ENCODE data around the gene LRRC47. TPM values are rescaled to one million over a fixed set of nuclear protein-coding genes. Genes with fewer than 3 reads are reported as not detected.

Gene LRRC47
- total and polyA plus RNA-seq, 7 donors, result 44.3 to 126 (median 93.9) TPM

DNA sequence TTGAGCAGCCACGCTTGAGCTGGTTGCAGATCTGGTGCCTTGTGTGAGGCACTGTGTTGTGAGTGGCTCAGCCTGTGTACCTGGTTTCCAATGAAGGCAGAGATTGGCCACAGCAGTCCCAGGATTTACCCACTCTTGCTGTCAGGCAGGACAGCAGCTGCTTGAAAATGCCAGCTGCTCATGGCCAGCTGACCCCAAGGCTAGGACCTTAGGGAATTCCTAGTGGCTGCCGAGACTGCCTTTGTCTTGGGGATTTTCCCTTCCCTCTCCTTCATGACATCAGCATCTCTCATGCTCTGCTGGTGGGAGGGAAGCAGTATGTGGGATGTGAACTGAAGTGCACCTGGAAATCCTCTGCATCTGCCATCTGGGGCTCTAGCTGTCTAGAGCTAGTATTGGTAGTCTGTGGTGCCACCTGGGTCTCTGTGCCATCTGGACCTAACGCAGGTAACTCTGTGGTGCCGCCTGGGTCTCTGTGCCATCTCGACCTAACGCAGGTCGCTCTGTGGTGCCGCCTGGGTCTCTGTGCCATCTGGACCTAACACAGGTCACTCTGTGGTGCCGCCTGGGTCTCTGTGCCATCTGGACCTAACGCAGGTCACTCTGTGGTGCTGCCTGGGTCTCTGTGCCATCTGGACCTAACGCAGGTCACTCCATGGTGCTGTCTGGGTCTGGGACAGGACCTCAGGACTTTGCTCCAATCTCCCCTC is 3.8 kb upstream of the LRRC47 start:
- TF ChIP-seq, protein P1, sequence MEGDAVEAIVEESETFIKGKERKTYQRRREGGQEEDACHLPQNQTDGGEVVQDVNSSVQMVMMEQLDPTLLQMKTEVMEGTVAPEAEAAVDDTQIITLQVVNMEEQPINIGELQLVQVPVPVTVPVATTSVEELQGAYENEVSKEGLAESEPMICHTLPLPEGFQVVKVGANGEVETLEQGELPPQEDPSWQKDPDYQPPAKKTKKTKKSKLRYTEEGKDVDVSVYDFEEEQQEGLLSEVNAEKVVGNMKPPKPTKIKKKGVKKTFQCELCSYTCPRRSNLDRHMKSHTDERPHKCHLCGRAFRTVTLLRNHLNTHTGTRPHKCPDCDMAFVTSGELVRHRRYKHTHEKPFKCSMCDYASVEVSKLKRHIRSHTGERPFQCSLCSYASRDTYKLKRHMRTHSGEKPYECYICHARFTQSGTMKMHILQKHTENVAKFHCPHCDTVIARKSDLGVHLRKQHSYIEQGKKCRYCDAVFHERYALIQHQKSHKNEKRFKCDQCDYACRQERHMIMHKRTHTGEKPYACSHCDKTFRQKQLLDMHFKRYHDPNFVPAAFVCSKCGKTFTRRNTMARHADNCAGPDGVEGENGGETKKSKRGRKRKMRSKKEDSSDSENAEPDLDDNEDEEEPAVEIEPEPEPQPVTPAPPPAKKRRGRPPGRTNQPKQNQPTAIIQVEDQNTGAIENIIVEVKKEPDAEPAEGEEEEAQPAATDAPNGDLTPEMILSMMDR (IDR thresholded peaks at IDR 0.05), result no peak
- intact Hi-C loops (cut with DNase I), result no loop called here
- H3K27ac ChIP-seq, result no peak overlapping the region
- H3K4me1 ChIP-seq, result peaks cover 11% of the 10 kb centered on the region
- H3K27me3 ChIP-seq (ENCODE audit: insufficient read depth in 3 of 3, low read length in 2 of 3), result no peaks in the 10 kb centered on the region
- DNase-seq, result no peak
- H3K4me3 ChIP-seq, result no peak overlapping the region
- H3K9me3 ChIP-seq, result no peaks in the 10 kb centered on the region
- ATAC-seq, result no peak
- WGBS, 3 donors, result 77 to 79% (median 77%) methylated on average over 11 of the region's 11 CpGs
- H3K36me3 ChIP-seq (ENCODE audit: insufficient read depth in 1 of 2, low read depth in 1 of 2), result no peaks in the 10 kb centered on the region

DNA sequence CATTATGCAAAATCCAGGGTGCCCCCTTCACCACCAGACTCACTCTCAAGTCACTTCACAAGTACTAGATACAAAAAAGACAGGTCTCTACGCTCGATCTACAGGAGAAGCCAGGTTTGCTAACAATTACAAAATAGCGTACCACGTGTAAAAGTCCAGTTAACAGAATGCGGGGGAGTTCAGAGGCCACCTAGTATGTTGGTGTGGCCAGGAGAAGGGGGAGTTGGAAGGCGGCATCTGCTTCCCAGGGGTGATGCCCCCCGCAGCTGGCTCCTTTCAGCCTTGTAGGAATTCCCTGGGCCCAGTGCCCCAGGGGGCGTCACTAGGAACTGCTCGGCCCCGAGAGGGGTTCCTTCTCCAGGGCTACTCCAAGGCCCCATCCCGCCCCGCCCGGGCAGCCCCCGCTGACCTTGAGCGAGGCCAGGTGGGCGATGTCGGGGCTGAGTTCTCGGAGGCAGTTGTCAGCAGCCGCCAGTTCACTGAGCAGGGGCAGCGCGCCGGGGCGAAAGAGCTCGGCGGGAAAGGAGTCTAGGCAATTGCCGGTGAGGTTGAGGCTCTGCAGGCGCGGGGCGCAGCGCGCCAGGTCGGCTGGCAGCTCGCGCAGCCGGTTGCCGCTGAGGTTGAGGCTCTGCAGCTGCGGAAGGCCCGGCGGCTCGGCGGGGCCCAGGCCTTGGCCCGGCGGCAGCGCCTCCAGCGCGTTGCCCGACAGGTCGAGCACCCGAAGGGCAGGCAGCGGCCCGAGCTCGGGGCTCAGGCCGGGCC is 664 bp downstream of the LRRC47 start:
- ATAC-seq (peak in 1 of 4 donors; percentile 1), DNase-seq (peak in 1 of 2 donors; percentile 27)
- peaks cover 0 to 11% of the 10 kb centered on the region in 2 donors for H3K36me3 ChIP-seq (ENCODE audit: insufficient read depth in 1 of 2, low read depth in 1 of 2)
- intact Hi-C loops (cut with DNase I), result no loop called here
- 3 to 4% (median 3%) methylated on average over 39 to 53 of the region's 53 CpGs for WGBS, 3 donors
- peak overlapping the region; percentile 79 for H3K27ac ChIP-seq
- H3K27me3 ChIP-seq (ENCODE audit: insufficient read depth in 3 of 3, low read length in 2 of 3), result no peaks in the 10 kb centered on the region
- H3K9me3 ChIP-seq, result no peaks in the 10 kb centered on the region
- peaks cover 36% of the 10 kb centered on the region for H3K4me1 ChIP-seq
- TF ChIP-seq, protein P1 (IDR thresholded peaks at IDR 0.05), result no peak
- H3K4me3 ChIP-seq, result peak overlapping the region; percentile 94

DNA sequence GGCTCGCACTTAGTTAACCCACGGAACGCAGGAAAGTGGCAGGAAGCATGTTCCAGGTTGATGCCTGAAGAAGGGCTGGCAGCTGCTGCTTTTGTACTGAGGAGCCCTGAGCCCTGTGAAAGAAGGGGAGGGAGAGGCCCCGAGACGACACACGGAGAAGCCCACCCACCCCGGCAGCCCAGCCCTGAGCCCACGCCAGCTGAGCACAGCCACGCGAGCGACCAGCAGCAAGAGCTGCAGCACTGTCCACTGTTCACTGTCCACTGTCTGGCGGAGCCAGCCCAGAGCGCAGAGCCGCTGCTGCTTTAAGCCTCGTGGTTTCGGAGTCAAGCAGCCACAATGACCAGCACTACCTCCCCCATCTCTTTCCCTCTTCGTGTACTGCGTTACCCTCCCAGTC is 5.3 kb downstream of the LRRC47 start:
- Histone ChIP-seq H3K36me3 (ENCODE audit: insufficient read depth in 1 of 2, low read depth in 1 of 2) (peaks cover 0 to 31% of the 10 kb centered on the region in 2 donors), H3K27ac (no peak overlapping the region), H3K4me3 (no peak overlapping the region), H3K4me1 (peaks cover 35% of the 10 kb centered on the region), H3K27me3 (ENCODE audit: insufficient read depth in 3 of 3, low read length in 2 of 3) (no peaks in the 10 kb centered on the region), H3K9me3 (no peaks in the 10 kb centered on the region)
- ATAC-seq (no peak), DNase-seq (no peak)
- TF ChIP-seq, protein P1 (IDR thresholded peaks at IDR 0.05), result no peak
- intact Hi-C loops (cut with DNase I), result no loop called here
- 71 to 79% (median 76%) methylated on average over 18 of the region's 18 CpGs for WGBS, 3 donors

DNA sequence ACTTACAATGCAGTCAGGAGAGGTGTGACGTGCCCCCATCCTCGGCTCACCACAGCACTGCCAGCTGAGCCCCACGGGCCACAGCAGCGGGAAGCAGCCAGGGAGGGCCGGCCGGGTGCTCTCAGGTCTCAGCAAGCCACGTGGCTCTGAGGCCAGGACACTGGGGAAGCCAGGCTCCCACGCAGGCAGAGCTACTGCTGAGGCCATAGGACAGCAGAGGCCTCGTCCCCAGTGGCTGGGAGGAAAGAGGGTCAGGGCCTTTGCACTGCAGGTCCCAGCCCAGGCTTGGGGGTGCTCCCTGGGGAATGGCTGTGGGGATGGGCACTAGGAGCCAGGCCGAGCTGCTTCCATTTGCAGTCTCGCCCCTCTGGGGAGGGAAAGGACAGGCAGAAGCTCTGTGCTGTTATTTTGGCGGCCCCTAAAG is 5.8 kb downstream of the LRRC47 start:
- Histone ChIP-seq H3K9me3 (no peaks in the 10 kb centered on the region), H3K27me3 (ENCODE audit: insufficient read depth in 3 of 3, low read length in 2 of 3) (no peaks in the 10 kb centered on the region), H3K36me3 (ENCODE audit: insufficient read depth in 1 of 2, low read depth in 1 of 2) (peaks cover 0 to 35% of the 10 kb centered on the region in 2 donors), H3K27ac (no peak overlapping the region), H3K4me3 (no peak overlapping the region), H3K4me1 (peaks cover 34% of the 10 kb centered on the region)
- TF ChIP-seq, protein P1 (IDR thresholded peaks at IDR 0.05), result no peak
- peak in 2 of 4 donors; percentile 15 to 29 for ATAC-seq
- WGBS, 3 donors, result 43 to 54% (median 49%) methylated on average over 12 of the region's 12 CpGs
- peak in 1 of 2 donors; percentile 61 for DNase-seq
- intact Hi-C loops (cut with DNase I), result no loop called here

All from psoas muscle (tissue), 8 donors.